HG03108 (cell line): Measurements from ENCODE around the gene CEP135.

Source experiments
- ATAC-seq: cut with Tn5 transposase; IDR thresholded peaks from one replicate; pipeline ENCODE4 v1.9.1; 2021; ENCODE audit warnings: moderate library complexity; ENCODE audit not compliant: unreplicated experiment

Gene CEP135

GRCh38 chr4:56003606-56004005, 54.9 kb downstream of the CEP135 start:
- no peak for ATAC-seq

- ATAC-seq: no peak
Observed at GRCh38 chr4:56004235-56004634, 55.5 kb downstream of the CEP135 start.

DNA sequence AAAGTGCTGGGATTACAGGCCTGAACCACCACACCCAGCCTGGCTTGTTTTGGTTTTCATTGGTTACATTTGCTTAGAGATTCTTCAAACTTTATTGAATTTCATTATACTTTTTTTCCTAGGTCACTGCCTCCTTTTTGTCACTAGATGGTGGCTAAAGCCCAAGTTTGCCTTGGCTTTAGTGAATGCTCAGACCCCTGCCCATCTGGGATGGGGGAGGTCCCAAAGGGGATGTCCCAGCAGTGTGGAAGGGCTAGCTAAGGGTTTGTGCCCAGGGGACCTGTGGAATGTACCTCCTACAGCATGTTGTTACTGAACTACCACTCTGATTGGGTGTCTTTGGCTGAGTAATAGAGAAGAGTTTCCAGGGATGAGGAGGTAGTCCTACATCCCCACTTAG, 58.4 kb downstream of the CEP135 start:
- no peak for ATAC-seq

DNA sequence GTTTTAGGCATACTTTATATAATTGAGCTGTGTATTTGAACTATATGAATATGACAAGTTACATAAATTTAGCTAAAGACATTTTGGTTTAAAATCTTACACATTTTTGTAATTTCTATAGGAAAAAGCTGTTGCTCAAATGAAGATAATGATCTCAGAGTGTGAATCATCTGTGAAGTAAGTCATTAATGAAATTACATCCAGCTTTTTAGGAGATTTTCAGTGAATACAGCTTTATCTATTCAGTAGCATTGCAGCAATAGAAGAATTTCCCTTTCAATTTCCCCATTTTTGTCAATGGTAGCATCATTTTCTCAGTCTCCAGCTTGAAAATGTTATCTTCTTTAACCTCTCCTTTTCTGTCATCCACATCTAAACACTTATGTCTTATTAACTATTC, 59.5 kb downstream of the CEP135 start:
- ATAC-seq: no peak

DNA sequence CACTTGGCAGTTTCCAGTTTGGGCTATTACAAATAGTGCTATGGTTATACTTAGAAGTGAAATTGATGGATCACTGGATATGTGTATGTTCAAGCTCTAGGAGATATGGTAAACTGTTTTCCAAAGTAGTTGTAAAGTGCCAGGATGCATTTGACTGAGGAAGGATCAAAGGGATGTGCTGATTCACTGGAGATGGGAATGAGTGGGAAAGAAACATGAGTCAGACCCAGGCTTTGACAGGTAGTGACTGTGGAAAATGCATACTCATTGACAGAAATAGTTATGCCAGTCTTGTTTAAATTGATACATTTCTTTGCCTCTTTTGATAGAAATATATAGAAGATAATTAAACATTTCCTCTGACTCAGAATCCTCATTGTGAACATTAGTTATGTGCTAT, 77.9 kb downstream of the CEP135 start:
- ATAC-seq: no peak

DNA sequence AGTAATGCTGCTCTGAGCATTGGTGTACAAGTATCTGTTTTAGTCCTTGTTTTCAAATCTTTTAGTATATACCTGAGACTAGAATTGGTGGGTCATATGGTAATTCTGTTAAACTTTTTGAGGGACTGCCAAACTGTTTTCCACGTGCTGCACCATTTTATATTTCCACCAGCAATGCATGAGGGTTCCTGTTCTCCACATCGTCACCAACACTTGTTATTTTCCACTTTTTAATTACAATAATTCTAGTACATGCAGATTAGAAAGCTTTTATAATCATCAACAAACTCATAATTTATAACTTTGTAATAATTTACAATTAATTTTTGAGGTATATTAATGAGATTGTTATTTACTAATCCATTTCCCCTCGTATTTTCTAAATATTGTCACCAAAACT, 79.4 kb downstream of the CEP135 start:
- ATAC-seq: no peak

- no peak for ATAC-seq
Observed at GRCh38 chr4:56038487-56039162, 89.9 kb downstream of the CEP135 start.

DNA sequence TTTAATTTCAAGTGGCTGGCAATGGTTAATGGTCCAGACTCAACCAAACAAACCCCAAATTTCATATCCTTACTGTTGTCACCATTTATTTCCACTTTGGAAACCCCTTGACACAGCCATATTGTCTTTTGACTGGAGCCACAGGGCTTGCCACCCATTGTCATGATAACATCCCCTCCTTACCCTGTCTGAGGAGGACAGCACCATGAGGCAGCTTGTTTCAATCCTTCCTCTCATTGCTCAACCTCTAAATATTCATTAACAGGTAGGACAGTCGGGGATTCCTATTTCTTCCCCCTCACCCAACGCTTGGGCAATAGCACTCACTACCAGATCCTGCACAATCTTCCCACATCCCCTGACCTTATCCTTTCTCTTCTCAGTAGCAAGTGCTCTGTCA, 92.1 kb downstream of the CEP135 start:
- no peak for ATAC-seq

DNA sequence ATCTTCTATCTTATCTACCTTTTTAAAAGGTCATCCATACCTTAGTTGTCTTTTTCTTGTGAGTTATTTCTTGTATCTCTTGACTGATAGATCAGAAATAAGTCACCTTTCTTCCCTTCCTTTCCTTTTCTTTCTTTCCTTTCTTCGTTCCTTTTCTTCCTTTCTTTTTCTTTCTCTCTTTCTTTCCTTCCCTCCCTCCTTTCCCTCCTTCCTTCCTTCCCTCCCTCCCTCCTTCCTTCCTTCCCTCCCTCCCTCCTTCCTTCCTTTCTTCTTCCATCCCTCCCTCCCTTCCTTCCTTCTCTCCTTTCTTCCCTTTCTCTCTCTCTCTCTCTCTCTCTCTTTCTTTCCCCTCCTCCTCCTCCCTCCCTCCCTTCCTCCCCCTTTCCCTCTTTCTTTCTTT, 93.5 kb downstream of the CEP135 start:
- no peak for ATAC-seq

DNA sequence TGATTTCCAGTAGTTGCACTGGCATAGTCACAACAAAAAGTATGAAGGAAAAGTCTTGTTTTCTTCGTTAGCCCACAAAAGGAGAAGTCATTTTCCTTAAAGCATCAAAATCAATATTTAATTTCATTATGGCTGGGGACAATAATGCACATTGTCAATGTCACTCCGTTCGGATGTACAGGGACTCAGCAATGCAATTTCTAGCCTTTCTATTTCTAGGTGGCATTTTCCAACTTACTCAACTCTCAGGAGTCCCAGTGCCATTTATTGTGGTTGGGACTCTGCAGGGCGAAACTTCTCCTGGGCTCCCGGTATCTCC, 99.6 kb downstream of the CEP135 start:
- no peak for ATAC-seq

DNA sequence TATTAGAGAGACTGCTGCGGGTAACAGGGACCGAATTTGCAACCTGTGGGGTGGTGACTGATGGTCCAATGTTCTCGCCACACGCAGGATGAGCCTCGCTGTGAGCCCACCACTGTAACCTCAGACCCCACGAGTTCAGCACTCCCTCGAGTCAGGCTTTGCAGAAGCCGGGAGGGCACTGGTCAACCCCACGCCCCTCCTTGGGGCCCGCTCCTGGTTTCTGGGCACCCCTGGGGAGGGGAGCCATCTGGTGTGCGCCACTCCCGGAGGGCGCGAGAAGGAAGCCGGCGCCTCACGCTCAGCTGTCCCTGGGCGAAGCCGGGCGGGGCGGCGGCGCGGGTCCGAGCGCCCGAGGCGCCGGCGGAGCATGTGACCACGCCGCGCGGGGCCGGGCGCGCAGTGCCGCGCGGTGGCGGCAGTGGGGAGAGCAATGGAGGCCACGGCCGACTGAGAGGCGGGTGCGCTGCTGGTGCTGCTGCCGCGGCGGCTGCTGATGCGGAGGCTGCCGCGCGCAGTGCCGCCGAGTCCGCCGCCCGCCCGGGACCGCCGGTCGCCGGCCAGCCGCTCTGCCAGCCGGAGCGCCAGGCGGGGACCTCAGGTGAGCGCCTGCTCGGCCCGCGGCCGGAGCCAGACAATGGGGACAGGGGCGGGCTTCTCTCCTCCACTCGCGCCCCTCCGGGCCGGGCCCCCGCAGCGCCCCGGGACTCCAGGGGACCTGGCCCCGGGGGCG, 100.1 kb downstream of the CEP135 start:
- peak; percentile 94 for ATAC-seq

DNA sequence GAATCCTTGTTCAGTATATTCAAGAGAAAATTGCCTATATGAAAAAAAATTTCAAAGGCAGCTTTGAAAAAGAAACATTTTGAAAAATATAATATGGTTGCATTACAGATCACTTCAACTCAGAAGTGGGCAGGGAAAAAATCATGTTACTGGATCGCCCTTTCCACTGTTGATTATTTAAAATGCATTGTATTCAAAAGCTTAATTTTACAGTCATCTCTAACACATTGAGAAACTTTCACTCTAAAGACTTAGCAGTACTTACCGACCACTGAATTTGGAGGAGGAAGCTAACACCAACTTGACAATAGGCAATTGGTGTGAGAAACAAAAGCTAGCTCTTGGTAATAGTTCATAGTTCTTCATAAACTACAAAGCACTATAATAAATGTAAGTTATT, 101.9 kb downstream of the CEP135 start:
- no peak for ATAC-seq

- ATAC-seq: no peak
Observed at GRCh38 chr4:56051029-56051709, 102.4 kb downstream of the CEP135 start.

DNA sequence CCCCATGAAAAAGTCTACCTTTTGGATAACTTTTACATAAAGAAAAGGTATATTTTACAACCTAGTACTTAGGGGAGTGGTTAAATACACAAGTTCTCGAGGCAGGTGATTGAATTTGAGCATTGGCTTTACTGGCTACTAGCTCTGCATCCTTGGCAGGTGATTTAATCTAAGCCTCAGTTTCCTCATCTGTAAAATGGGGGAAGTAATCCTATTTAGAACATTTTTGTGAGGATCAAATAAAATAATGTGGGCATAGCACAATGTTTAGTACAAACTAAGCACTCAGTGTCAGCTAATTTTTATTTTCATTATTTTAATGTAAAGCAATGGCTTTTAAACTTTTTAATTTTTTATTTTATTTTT, 102.9 kb downstream of the CEP135 start:
- no peak for ATAC-seq

DNA sequence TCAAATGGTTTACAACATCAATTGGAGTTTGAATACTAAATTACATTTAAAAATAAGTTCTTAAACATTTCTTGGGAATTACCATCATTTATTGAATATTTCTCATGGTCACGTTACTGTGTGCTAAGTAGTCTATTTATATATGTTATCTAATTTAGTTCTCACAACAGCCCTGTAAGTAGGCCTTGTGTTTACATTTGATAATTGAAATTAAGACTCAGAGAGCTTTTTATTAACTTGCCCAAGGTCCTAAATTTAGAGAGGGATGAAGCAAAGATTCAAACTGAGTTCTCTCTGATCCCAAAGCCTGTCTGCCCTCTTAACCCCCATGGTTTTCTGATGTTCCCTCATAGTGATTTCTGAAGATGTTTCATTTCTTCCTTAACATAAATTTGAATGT, 103.7 kb downstream of the CEP135 start:
- no peak for ATAC-seq

DNA sequence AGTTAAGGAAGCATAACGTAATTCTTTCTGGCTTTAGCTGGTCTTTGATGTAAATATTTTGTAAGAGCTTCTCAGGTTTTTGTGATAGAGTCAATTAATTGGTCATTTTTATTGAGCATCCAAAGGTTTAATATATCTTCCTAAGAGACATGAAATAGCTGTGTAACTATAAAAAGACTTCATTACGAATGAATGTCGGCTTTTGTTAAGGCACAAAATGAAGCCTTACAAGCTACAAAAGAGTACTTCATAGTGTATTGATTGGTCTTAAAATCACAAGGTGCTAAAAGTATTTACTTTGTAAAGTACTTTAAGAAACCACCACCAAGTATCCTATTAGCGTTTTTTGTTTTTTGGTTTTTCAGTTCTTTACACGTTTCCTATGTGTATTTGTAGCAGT, 104.2 kb downstream of the CEP135 start:
- no peak for ATAC-seq

GRCh38 chr4:56055027-56055977, 106.6 kb downstream of the CEP135 start:
- no peak for ATAC-seq

GRCh38 chr4:56055991-56056390, 107.2 kb downstream of the CEP135 start:
- ATAC-seq: no peak

GRCh38 chr4:56058555-56058954, 109.8 kb downstream of the CEP135 start:
- no peak for ATAC-seq

- ATAC-seq: no peak
Observed at GRCh38 chr4:56060036-56060435, 111.3 kb downstream of the CEP135 start.

DNA sequence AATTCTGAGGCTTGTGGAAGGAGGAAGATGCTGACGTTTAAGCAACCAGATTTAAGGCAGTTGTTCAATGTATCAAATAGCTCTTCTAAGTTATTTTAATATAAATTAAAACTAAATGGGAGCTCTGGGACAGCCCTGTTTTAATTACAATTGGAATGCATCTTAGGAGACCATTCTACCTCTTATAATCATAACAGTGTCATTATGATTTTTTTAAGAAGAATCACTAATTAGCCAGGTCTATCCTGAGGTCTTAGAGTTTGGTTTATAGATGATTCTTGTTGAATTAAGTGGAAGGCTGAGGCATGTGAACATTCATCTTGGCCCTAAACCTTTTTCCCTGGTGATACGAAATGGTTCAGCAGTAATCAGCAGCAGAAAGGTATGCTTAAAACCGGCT, 113.4 kb downstream of the CEP135 start:
- no peak for ATAC-seq
